Epithelial cell of esophagus (primary cell): Measurements from ENCODE around the gene PSMG3.

Source experiments
- DNase-seq: peaks from one replicate; pipeline ENCODE4 v3.0.0; 2010; ENCODE audit warnings: low read depth
- H3K4me3 ChIP-seq: 2 replicates; pipeline ENCODE4 v1.5.1; 2011; ENCODE audit warnings: mild to moderate bottlenecking, low read length, control low read depth
- CTCF ChIP-seq: IDR thresholded peaks from 2 replicates; pipeline ENCODE4 v1.5.1; 2011; ENCODE audit warnings: low read depth, mild to moderate bottlenecking, low read length, control low read depth, inconsistent platforms; ENCODE audit not compliant: insufficient read depth; ENCODE audit errors: missing control alignments

PSMG3 gene

DNA sequence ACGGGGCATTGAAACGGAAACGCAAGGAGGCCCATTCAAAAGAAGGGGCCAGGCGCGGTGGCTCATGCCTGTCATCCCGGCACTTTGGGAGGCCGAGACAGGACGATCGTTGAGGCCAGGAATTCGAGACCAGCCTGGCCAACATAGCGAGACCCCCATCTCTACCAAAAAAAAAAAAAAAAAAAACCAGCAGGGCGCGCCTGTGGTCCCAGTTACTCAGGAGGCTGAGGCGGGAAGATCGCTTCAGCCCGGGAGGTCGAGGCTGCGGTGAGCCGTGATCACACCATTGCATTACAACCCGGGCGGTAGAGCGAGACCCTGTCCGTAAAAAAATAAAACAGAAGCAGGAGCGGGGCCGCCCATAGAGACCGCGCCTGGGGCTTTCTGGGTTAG lies 396 bp downstream of the PSMG3 start:
- DNase-seq, result no peak
- peak overlapping the region; percentile 68 for H3K4me3 ChIP-seq
- no peak for TF ChIP-seq CTCF

DNA sequence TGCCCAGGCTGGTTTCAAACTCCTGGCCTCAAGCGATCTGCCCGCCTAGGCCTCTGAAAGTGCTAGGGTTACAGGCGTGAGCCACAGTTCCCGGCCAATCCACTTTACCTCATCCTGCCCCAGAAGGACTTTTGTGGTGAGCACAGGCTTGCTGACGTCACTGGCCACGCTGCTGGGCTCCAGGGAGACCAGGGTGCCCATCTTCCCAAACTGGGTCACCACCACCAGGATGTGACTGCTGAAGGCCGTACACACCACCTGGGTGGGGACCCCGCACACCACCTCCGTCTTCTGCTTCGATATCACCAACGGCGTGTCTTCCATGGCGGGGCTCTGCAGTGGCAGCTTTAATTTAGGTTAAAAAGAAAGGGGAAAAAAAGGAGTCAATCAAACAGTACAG lies 816 bp downstream of the PSMG3 start:
- DNase-seq, result peak; percentile 22
- TF ChIP-seq CTCF, result no peak
- H3K4me3 ChIP-seq, result peak overlapping the region; percentile 68

GRCh38 chr7:1567896-1568510 lies 1.8 kb downstream of the PSMG3 start:
- no peak overlapping the region for H3K4me3 ChIP-seq
- TF ChIP-seq CTCF, result no peak
- DNase-seq, result peak; percentile 34

DNA sequence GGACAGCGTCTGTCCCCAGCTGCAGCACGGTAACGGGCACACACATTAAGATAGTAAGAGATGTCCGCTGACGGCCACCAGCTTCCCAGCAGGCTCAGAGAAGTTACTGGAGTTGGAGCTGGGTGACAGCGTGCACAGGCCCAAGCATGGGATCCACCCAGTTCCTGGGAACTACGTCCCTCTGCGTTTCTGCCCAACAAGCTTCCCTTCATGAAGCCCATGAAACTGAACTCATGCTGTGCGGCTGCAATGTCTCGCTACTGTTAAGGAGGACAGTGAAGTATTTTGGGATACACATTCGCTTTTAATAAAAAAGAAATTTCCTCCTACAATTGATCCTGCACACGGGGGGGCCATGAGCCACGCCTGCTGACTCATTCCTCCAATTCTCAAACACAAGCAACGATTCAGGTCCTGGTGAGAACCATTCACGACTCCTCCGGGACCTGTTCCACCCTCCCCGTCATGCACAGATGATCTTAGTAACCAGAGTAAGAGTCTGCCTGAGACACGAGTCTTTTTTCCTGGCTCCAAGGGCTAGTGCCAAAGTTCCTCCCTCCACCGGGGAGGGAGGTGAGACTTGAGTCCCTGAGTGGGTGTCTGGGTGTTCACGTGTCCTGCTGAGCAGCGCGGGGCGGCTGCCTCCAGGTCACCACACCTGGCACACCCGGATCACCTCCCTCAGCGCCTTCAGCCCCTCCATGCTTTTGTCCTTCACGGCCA lies 2.6 kb downstream of the PSMG3 start:
- TF ChIP-seq CTCF, result no peak
- no peak overlapping the region for H3K4me3 ChIP-seq
- peak; percentile 40 for DNase-seq

DNA sequence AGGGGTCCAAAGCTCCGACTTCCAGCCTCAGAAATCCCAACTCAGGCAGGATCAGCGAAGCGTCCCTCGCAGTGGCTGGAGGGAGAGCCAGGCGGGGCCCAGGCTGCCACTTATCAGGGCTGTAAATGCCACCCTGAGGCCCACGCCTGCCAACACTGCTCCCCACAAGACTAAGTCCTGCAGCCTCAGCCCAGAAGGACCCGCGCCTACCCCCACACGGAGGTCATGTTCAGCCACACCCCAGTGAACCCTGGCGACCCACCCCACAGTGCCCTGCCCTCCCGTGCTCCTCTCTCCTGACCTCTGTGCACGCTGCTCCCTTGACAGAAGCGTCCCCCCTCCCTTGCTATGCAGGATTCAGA lies 3.2 kb downstream of the PSMG3 start:
- no peak for TF ChIP-seq CTCF
- no peak for DNase-seq
- no peak overlapping the region for H3K4me3 ChIP-seq

DNA sequence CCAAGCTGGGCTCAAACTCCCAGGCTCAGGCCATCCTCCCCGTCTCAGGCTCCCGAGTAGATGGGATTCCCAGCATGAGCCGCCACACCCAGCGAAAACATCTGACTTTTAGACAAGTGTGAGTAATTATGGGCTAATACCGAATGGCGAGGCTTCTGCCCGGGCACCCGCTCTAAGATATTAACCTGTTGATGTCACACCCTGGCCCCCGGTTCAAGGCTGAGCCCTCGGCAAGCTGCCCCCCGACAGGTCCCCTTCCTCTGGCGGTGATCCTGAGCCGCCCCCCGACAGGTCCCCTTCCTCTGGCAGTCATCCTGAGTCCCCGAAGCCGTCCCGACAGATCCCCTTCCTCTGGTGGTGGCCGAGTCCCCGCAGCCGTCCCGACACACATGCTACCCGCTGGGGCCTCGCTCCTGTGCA lies 5.2 kb downstream of the PSMG3 start:
- H3K4me3 ChIP-seq, result no peak overlapping the region
- no peak for TF ChIP-seq CTCF
- DNase-seq, result peak; percentile 83
